SH-SY5Y (cell line): ENCODE data around the gene PITPNM3.

Source experiments
- GATA2 ChIP-seq: IDR thresholded peaks from 2 replicates; pipeline ENCODE4 v1.6.1; 2011; ENCODE audit warnings: mild to moderate bottlenecking, low read depth, low read length
- GATA3 ChIP-seq: IDR thresholded peaks from 2 replicates; pipeline ENCODE4 v1.6.1; 2011; ENCODE audit warnings: low read depth, mild to moderate bottlenecking, low read length, moderate library complexity

DNA sequence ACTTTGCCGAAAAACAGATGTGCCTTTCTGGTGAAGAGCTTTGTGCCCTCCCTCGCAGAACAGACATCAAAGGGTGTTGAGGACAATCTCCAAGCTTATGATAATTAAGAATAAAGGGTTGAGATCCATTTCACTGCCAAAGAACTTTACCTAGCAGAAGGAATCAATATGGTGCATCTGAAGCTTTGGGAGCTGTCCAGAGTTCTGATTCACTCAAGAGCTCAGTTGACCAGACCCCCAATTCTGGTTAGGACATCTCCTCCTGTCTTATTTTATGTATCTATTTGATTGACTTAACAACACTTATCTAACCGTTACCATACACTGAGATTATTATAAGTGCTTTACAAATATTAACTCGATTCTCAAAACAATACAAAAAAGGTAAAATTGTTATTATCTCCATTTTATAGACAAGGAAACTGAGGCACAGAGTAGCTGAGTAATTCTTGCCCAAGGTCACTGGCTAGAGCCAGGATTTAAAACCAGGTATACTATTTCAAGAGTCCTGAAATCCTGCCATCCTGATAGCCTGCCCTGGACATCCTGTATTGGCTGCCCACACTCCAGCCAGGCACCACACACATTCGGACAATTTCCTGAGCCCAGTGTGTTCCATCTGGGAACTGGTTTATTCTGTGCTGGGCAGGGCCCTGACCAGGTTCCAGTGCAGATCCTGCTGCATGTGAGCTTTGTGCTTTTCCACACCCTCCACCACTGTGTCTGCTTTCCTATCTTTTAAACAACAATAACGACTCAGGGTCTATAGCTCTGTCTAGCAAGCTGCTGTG is 29.8 kb downstream of the PITPNM3 start:
- TF ChIP-seq GATA3 (no peak), GATA2 (no peak)
